K562 (cell line): ENCODE measurements around the gene CHRND. TPM values are rescaled to one million over a fixed set of nuclear protein-coding genes. Genes with fewer than 3 reads are reported as not detected.
A peak's percentile ranks its signal among the peaks of the same experiment; 100 is the strongest.

Source experiments
- ATAC-seq: fragments of 200-7000 bp; cut with Tn5 transposase; 3 replicates; pipeline ENCODE4 v1.9.1; 2020; ENCODE audit warnings: moderate library complexity
- BruUV-seq: library from RNA; stranded (reverse); fragments of 400-500 nt; replicated peaks from 2 replicates; lab custom pipeline; 2021; lab: Mats Ljungman, UMichigan
- CTCF ChIA-PET: fragments of 300-600 bp; formaldehyde crosslinking; extraction: SDS; loops from one replicate; lab custom pipeline; 2021; ENCODE audit warnings: low intra/inter-chr PET ratio; lab: Yijun Ruan, JAX
- POLR2A ChIA-PET: fragments of 300-600, 350-650 bp; sonication (Branson Sonifier 250); formaldehyde crosslinking; extraction: SDS; loops from one replicate; lab custom pipeline; 2021; ENCODE audit warnings: antibody characterized with exemption, inconsistent platforms; lab: Yijun Ruan, JAX
- DNase-seq, 4 experiments: peaks; one replicate each; pipeline versions ENCODE4 v3.0.0 to v3.0.0-alpha.2; 2011 to 2018; ENCODE audit warnings: low spot score in 3 of 4, mixed read lengths in 3 of 4; ENCODE audit errors: extremely low read depth in 1 of 4
- FAIRE-seq: peaks from 2 replicates; lab custom pipeline; 2011; peaks lifted over from hg19 to GRCh38; lab: Jason Lieb, UNC
- H2AFZ ChIP-seq: 2 replicates; pipeline ENCODE4 v1.6.0; 2011; ENCODE audit warnings: low read depth, low read length, control low read depth, inconsistent platforms
- H3K27ac ChIP-seq: fragments of 200-600 bp; 3 replicates; pipeline ENCODE4 v1.8.0; 2011; ENCODE audit warnings: low read depth, mild to moderate bottlenecking, control low read depth, inconsistent platforms, low read length, moderate library complexity, mixed read lengths; ENCODE audit errors: extremely low read depth
- H3K27me3 ChIP-seq, 2 experiments: fragments of 300-600 bp in 1 of 2; 2 replicates in 1 of 2; 3 replicates in 1 of 2; pipeline versions ENCODE4 v1.6.0 to v1.8.0; 2011; ENCODE audit warnings: inconsistent platforms in 2 of 2, low read length in 2 of 2, mild to moderate bottlenecking in 1 of 2, mixed read lengths in 1 of 2, moderate library complexity in 1 of 2; ENCODE audit not compliant: control insufficient read depth in 2 of 2, insufficient read depth in 2 of 2
- H3K36me3 ChIP-seq: fragments of 300-600 bp; 3 replicates; pipeline ENCODE4 v1.8.0; 2011; ENCODE audit warnings: mild to moderate bottlenecking, low read length, inconsistent platforms; ENCODE audit not compliant: control insufficient read depth, insufficient read depth
- H3K4me1 ChIP-seq, 2 experiments: fragments of 200-600 bp in 1 of 2; replicated peaks in 1 of 2; 2 replicates in 1 of 2; 3 replicates in 1 of 2; pipeline versions ENCODE4 v1.5.1 to v1.8.0; 2011; ENCODE audit warnings: inconsistent platforms in 2 of 2, low read length in 2 of 2, mild to moderate bottlenecking in 1 of 2, mixed read lengths in 1 of 2, moderate library complexity in 1 of 2; ENCODE audit not compliant: control insufficient read depth in 2 of 2, insufficient read depth in 2 of 2
- H3K4me2 ChIP-seq: 2 replicates; pipeline ENCODE4 v1.6.1; 2011; ENCODE audit warnings: low read length, control low read depth, inconsistent platforms, mixed read lengths; ENCODE audit not compliant: insufficient read depth
- H3K4me3 ChIP-seq: fragments of 200-600 bp; sonication (generic), shearing (Covaris generic); 2 replicates; pipeline ENCODE4 v1.5.1; 2016; ENCODE audit warnings: control low read depth, inconsistent platforms
- H3K79me2 ChIP-seq: fragments of 200-600 bp; 3 replicates; pipeline ENCODE4 v1.8.0; 2011; ENCODE audit warnings: low read length, inconsistent platforms; ENCODE audit not compliant: control insufficient read depth, insufficient read depth
- H3K9ac ChIP-seq, 2 experiments: 2 replicates each; pipeline versions ENCODE4 v1.6.0 to v1.6.1; 2011; ENCODE audit warnings: low read depth in 2 of 2, low read length in 2 of 2, control low read depth in 1 of 2, inconsistent platforms in 1 of 2, mild to moderate bottlenecking in 1 of 2, mixed read lengths in 1 of 2; ENCODE audit not compliant: insufficient read depth in 1 of 2
- H3K9me1 ChIP-seq: one replicate; pipeline ENCODE4 v1.6.0; 2011; ENCODE audit warnings: inconsistent platforms, mild to moderate bottlenecking, low read length, moderate library complexity; ENCODE audit not compliant: control insufficient read depth, insufficient read depth
- H3K9me3 ChIP-seq: replicated peaks from 2 replicates; pipeline ENCODE4 v1.5.1; 2011; ENCODE audit warnings: low read depth, low read length, inconsistent platforms; ENCODE audit not compliant: control insufficient read depth, insufficient read depth
- H4K20me1 ChIP-seq: replicated peaks from 2 replicates; pipeline ENCODE4 v1.6.1; 2011; ENCODE audit warnings: low read length, inconsistent platforms, mixed read lengths; ENCODE audit not compliant: control insufficient read depth, insufficient read depth
- DDX20 ChIP-seq: fragments of 450-650 bp; IDR thresholded peaks from 2 replicates; pipeline ENCODE4 v1.6.1; 2016; ENCODE audit warnings: missing genetic modification characterization, low read depth, mild to moderate bottlenecking, missing compliant biosample characterization, moderate library complexity
- ETV5 ChIP-seq: sonication (generic); formaldehyde crosslinking; IDR thresholded peaks from 2 replicates; pipeline ENCODE4 v1.4.0; 2020; ENCODE audit warnings: low read depth, mild to moderate bottlenecking, missing genetic modification reagents
- MAFG ChIP-seq: fragments of 450-650 bp; conservative IDR thresholded peaks from 2 replicates; pipeline ENCODE4 v1.6.1; 2016; ENCODE audit warnings: missing genetic modification characterization, missing compliant biosample characterization
- MAFK ChIP-seq: IDR thresholded peaks from 2 replicates; pipeline ENCODE4 v1.6.1; 2011; ENCODE audit warnings: low read length, improper control_type of control experiment
- MAZ ChIP-seq, 2 experiments: fragments of 450-650 bp in 1 of 2; sonication (generic) in 1 of 2; formaldehyde crosslinking; IDR thresholded peaks in 1 of 2; conservative IDR thresholded peaks in 1 of 2; 2 replicates each; pipeline versions ENCODE4 v1.4.0 to v1.5.0; 2020; ENCODE audit warnings: mild to moderate bottlenecking in 1 of 2, missing genetic modification reagents in 1 of 2
- MGA ChIP-seq: fragments of 450-650 bp; IDR thresholded peaks from 2 replicates; pipeline ENCODE4 v1.6.1; 2016; ENCODE audit warnings: mild to moderate bottlenecking, moderate library complexity
- POLR2H ChIP-seq: IDR thresholded peaks from 2 replicates; pipeline ENCODE4 v1.6.1; 2016; ENCODE audit warnings: missing genetic modification characterization, low read depth, mild to moderate bottlenecking, control low read depth, missing compliant biosample characterization, moderate library complexity
- STAG1 ChIP-seq: sonication (generic); formaldehyde crosslinking; IDR thresholded peaks from 2 replicates; pipeline ENCODE4 v1.5.0; 2020; ENCODE audit warnings: missing genetic modification reagents, borderline replicate concordance
- ZBTB8A ChIP-seq: fragments of 450-650 bp; IDR thresholded peaks from 2 replicates; pipeline ENCODE4 v1.6.1; 2018; ENCODE audit warnings: mild to moderate bottlenecking, moderate library complexity; ENCODE audit not compliant: partially characterized antibody
- ZNF707 ChIP-seq: fragments of 250-450 bp; sonication (Bioruptor Pico); conservative IDR thresholded peaks from 2 replicates; pipeline ENCODE4 v1.8.0; 2022; ENCODE audit warnings: inconsistent platforms, mild to moderate bottlenecking, moderate library complexity
- WGBS: fragments of 100-300 bp; shearing (Covaris generic); methylation state at CpG from one replicate; pipeline ENCODE4 v1.1.6; 2016; ENCODE audit warnings: low coverage, mixed read lengths; ENCODE audit not compliant: insufficient coverage; ENCODE audit errors: missing lambda C conversion rate; 5-methylcytosine and 5-hydroxymethylcytosine counted together
- in situ Hi-C: fragments of 300-500 bp; cut with MboI; formaldehyde crosslinking; loops from 4 replicates; pipeline ENCODE4 v1.15.0; 2018; ENCODE audit warnings: inconsistent platforms, mixed read lengths
- intact Hi-C: fragments of 100-400 bp; cut with micrococcal nuclease; formaldehyde crosslinking; loops from 2 replicates; pipeline ENCODE4 v1.14.2; 2022
- polyA plus RNA-seq, 8 experiments: library from polyadenylated mRNA; depleted of rRNA in 4 of 8; stranded (reverse) in 5 of 8; unstranded in 3 of 8; fragments of >200 nt; fragmentation: Nextera tagmentation in 2 of 8; fragmentation: Illumina TruSeq in 1 of 8; extraction: Ambion mirVana in 2 of 8; extraction: Trizol in 1 of 8; gene quantifications; 2 replicates each; pipeline versions ENCODE4 v1.2.1 to v1.2.3, GENCODE V29; 2011 to 2014; ENCODE audit warnings: inconsistent platforms in 1 of 8, missing spikeins in 1 of 8
- total RNA-seq, 7 experiments: library from RNA; depleted of rRNA in 6 of 7; stranded (reverse); fragments of >200 nt in 6 of 7; fragmentation: Illumina TruSeq in 2 of 7; extraction: Trizol in 2 of 7; gene quantifications; 2 replicates each; pipeline versions ENCODE4 v1.2.1 to v1.2.3, GENCODE V29; 2011 to 2021; ENCODE audit warnings: low replicate concordance in 1 of 7

CHRND gene
- total and polyA plus RNA-seq, 9 of the 15 experiments (the other 6 are each of a cell fraction or from before 2014, with no cell fraction given): not detected

GRCh38 chr2:232541195-232541960, 15.4 kb downstream of the CHRND start:
- ChIA-PET POLR2A (interaction anchor here (0.7 to 1.1 kb wide), 2 partner anchors 9 to 10 kb away, joined by 3 read pairs; partner anchors contain the start of genes EIF4E2 and TIGD1), CTCF (no interaction called here)
- H3K4me1 ChIP-seq: peaks cover 0 to 38% of the 10 kb centered on the region in 2 experiments; a peak in 3 of 5 replicates
- H3K27me3 ChIP-seq: no peaks in the 10 kb centered on the region
- no peak overlapping the region for H3K4me2 ChIP-seq
- no peaks in the 10 kb centered on the region for H3K9me3 ChIP-seq
- intact Hi-C loops: no loop called here
- no peak for FAIRE-seq
- in situ Hi-C loops: no loop called here
- no peaks in the 10 kb centered on the region for H4K20me1 ChIP-seq
- H3K79me2 ChIP-seq: no peaks in the 10 kb centered on the region
- H3K9me1 ChIP-seq: no peaks in the 10 kb centered on the region
- no peak overlapping the region for H2AFZ ChIP-seq
- BruUV-seq: no TSS peak
- no peaks in the 10 kb centered on the region for H3K36me3 ChIP-seq
- ATAC-seq: peak; percentile 5; the same call in 1 of the 3 replicates
- peak overlapping the region in 1 of 2 experiments; percentile 26; a peak in 1 of 4 replicates for H3K9ac ChIP-seq
- no peak overlapping the region for H3K27ac ChIP-seq
- WGBS: 32% methylated on average over 13 of the region's 19 CpGs
- DNase-seq: peak in 1 of 4 experiments; percentile 23
- no peak overlapping the region for H3K4me3 ChIP-seq
- no peak for TF ChIP-seq ETV5 (CRISPR knock-in tag)
- peak; percentile 17; the same call in 1 of the 2 replicates for TF ChIP-seq MGA
- TF ChIP-seq STAG1 (CRISPR knock-in tag): no peak
- no peak for TF ChIP-seq MAFG
- no peak for TF ChIP-seq MAZ (CRISPR knock-in tag; conservative IDR thresholded peaks at IDR 0.05 in 1 of 2, IDR thresholded peaks at IDR 0.05 in 1 of 2)
- TF ChIP-seq POLR2H: no peak
- no peak for TF ChIP-seq MAFK
- TF ChIP-seq ZNF707 (CRISPR knock-in tag): no peak
- TF ChIP-seq ZBTB8A: no peak
- no peak for TF ChIP-seq DDX20 (tag)
